Neural cell (in vitro differentiated cells): ENCODE results near the gene RPS6KA2. TPM values are rescaled to one million over a fixed set of nuclear protein-coding genes. Genes with fewer than 3 reads are reported as not detected.

Experiments
- H2AFZ ChIP-seq: fragments of 200-600, 300-800 bp; sonication (generic), shearing (Covaris generic); 2 replicates; pipeline ENCODE4 v1.6.0; 2014; ENCODE audit warnings: low read depth, mild to moderate bottlenecking, antibody characterized with exemption, low read length, moderate library complexity
- H3F3A ChIP-seq: fragments of 200-600 bp; shearing (Covaris generic); 2 replicates; pipeline ENCODE4 v1.6.1; 2016; ENCODE audit warnings: mild to moderate bottlenecking, moderate library complexity, mixed read lengths, antibody characterized with exemption, low read length; ENCODE audit not compliant: insufficient read depth, poor library complexity, severe bottlenecking
- H3K27ac ChIP-seq: fragments of 200-600, 300-800 bp; sonication (generic), shearing (Covaris generic); 2 replicates; pipeline ENCODE4 v1.5.1; 2014; ENCODE audit warnings: mild to moderate bottlenecking, low read length, moderate library complexity
- H3K27me3 ChIP-seq: fragments of 300-800, 200-600 bp; sonication (generic), shearing (Covaris generic); 2 replicates; pipeline ENCODE4 v1.6.0; 2014; ENCODE audit warnings: mild to moderate bottlenecking, low read depth, low read length, moderate library complexity; ENCODE audit not compliant: insufficient read depth
- H3K36me3 ChIP-seq: fragments of 300-800, 200-600 bp; sonication (generic), shearing (Covaris generic); 2 replicates; pipeline ENCODE4 v1.5.1; 2014; ENCODE audit warnings: mild to moderate bottlenecking, antibody characterized with exemption, low read length, moderate library complexity; ENCODE audit not compliant: insufficient read depth
- H3K4me2 ChIP-seq: fragments of 300-800, 200-600 bp; sonication (generic), shearing (Covaris generic); 2 replicates; pipeline ENCODE4 v1.6.0; 2014; ENCODE audit warnings: mild to moderate bottlenecking, low read length
- H3K4me3 ChIP-seq: fragments of 300-800, 200-600 bp; sonication (generic), shearing (Covaris generic); 2 replicates; pipeline ENCODE4 v1.5.1; 2014; ENCODE audit warnings: mild to moderate bottlenecking, low read length, moderate library complexity
- H3K79me2 ChIP-seq: fragments of 200-600 bp; shearing (Covaris generic); replicated peaks from 2 replicates; pipeline ENCODE4 v1.6.0; 2014; ENCODE audit warnings: mild to moderate bottlenecking, low read length, moderate library complexity; ENCODE audit not compliant: insufficient read depth
- H3K9ac ChIP-seq: fragments of 300-800, 200-600 bp; sonication (generic), shearing (Covaris generic); 2 replicates; pipeline ENCODE4 v1.6.1; 2016; ENCODE audit warnings: mild to moderate bottlenecking, low read length, mixed read lengths
- H3K9me2 ChIP-seq: fragments of 200-600 bp; shearing (Covaris generic); 2 replicates; pipeline ENCODE4 v1.6.1; 2016; ENCODE audit warnings: mild to moderate bottlenecking, low read length, mixed read lengths; ENCODE audit not compliant: insufficient read depth
- H3K9me3 ChIP-seq: fragments of 200-600, 300-800 bp; sonication (generic), shearing (Covaris generic); 2 replicates; pipeline ENCODE4 v1.6.1; 2016; ENCODE audit warnings: mild to moderate bottlenecking, mixed run types, low read length, moderate library complexity, mixed read lengths
- H4K20me1 ChIP-seq: fragments of 200-600 bp; shearing (Covaris generic); 2 replicates; pipeline ENCODE4 v1.6.1; 2016; ENCODE audit warnings: mild to moderate bottlenecking, mixed run types; ENCODE audit not compliant: insufficient read depth
- CTCF ChIP-seq: fragments of 450-650 bp; IDR thresholded peaks from 2 replicates; pipeline ENCODE4 v1.5.1; 2014; ENCODE audit warnings: antibody characterized with exemption, mild to moderate bottlenecking, moderate library complexity; ENCODE audit not compliant: poor library complexity, severe bottlenecking
- EP300 ChIP-seq: fragments of 450-650 bp; conservative IDR thresholded peaks from 2 replicates; pipeline ENCODE4 v1.6.1; 2014; ENCODE audit warnings: antibody characterized with exemption, mild to moderate bottlenecking, moderate library complexity; ENCODE audit not compliant: poor library complexity, severe bottlenecking
- EZH2 ChIP-seq: fragments of 200-600, 300-800 bp; shearing (Covaris generic), sonication (generic); IDR thresholded peaks from 2 replicates; pipeline ENCODE4 v1.6.1; 2014; ENCODE audit warnings: antibody characterized with exemption, low read length, borderline replicate concordance, mild to moderate bottlenecking; ENCODE audit not compliant: insufficient read depth, poor library complexity, severe bottlenecking
- MXI1 ChIP-seq: fragments of 450-650 bp; conservative IDR thresholded peaks from 2 replicates; pipeline ENCODE4 v1.6.1; 2014; ENCODE audit warnings: antibody characterized with exemption, mild to moderate bottlenecking; ENCODE audit not compliant: poor library complexity, severe bottlenecking
- POLR2AphosphoS5 ChIP-seq: IDR thresholded peaks from 2 replicates; pipeline ENCODE4 v1.6.1; 2012
- RAD21 ChIP-seq: fragments of 450-650 bp; conservative IDR thresholded peaks from 2 replicates; pipeline ENCODE4 v1.6.1; 2014; ENCODE audit warnings: antibody characterized with exemption, mild to moderate bottlenecking, moderate library complexity
- REST ChIP-seq: IDR thresholded peaks from 2 replicates; pipeline ENCODE4 v1.6.1; 2012; ENCODE audit warnings: borderline replicate concordance
- SMC3 ChIP-seq: fragments of 450-650 bp; conservative IDR thresholded peaks from 2 replicates; pipeline ENCODE4 v1.6.1; 2014; ENCODE audit warnings: antibody characterized with exemption, mild to moderate bottlenecking, moderate library complexity; ENCODE audit not compliant: poor library complexity
- TAF1 ChIP-seq: IDR thresholded peaks from 2 replicates; pipeline ENCODE4 v1.6.1; 2012; ENCODE audit warnings: low read depth
- polyA plus RNA-seq: library from polyadenylated mRNA; depleted of rRNA; stranded (reverse); fragments of >200 nt; gene quantifications from 2 replicates; pipeline ENCODE4 v1.2.3, GENCODE V29; 2014

RPS6KA2 gene
- polyA plus RNA-seq, 1 donor from 2014 or later: 34.3 TPM

GRCh38 chr6:166433096-166433495 lies 194.0 kb downstream of the RPS6KA2 start:
- Histone ChIP-seq H4K20me1 (no peaks in the 10 kb centered on the region), H3K9me3 (no peaks in the 10 kb centered on the region), H3K9ac (no peak overlapping the region), H3K9me2 (no peaks in the 10 kb centered on the region), H3K4me3 (no peak overlapping the region), H3K79me2 (no peaks in the 10 kb centered on the region), H3K4me2 (no peak overlapping the region), H3F3A (no peaks in the 10 kb centered on the region), H3K27me3 (no peaks in the 10 kb centered on the region), H2AFZ (no peak overlapping the region), H3K27ac (no peak overlapping the region), H3K36me3 (peaks cover 4% of the 10 kb centered on the region)
- no peak for TF ChIP-seq EZH2

- Histone ChIP-seq H3K27ac (no peak overlapping the region), H3K27me3 (no peaks in the 10 kb centered on the region), H3K4me3 (no peak overlapping the region), H3K9me2 (no peaks in the 10 kb centered on the region), H3K9me3 (no peaks in the 10 kb centered on the region), H4K20me1 (no peaks in the 10 kb centered on the region), H3K4me2 (no peak overlapping the region), H3K9ac (no peak overlapping the region), H3F3A (no peaks in the 10 kb centered on the region), H3K79me2 (no peaks in the 10 kb centered on the region), H3K36me3 (peaks cover 4% of the 10 kb centered on the region), H2AFZ (no peak overlapping the region)
- TF ChIP-seq SMC3: no peak
- TF ChIP-seq REST: no peak
- TF ChIP-seq MXI1: no peak
- no peak for TF ChIP-seq RAD21
- no peak for TF ChIP-seq CTCF
- no peak for TF ChIP-seq TAF1
- no peak for TF ChIP-seq EP300
- no peak for TF ChIP-seq POLR2AphosphoS5
- no peak for TF ChIP-seq EZH2
Observed at GRCh38 chr6:166430269-166430668, 196.8 kb downstream of the RPS6KA2 start.

GRCh38 chr6:166424431-166424830 lies 202.6 kb downstream of the RPS6KA2 start:
- no peak overlapping the region for H3K9ac ChIP-seq

More at GRCh38 chr6:166424431-166424830, 202.6 kb downstream of the RPS6KA2 start:
- Histone ChIP-seq H3K27me3 (no peaks in the 10 kb centered on the region), H3K79me2 (no peaks in the 10 kb centered on the region), H3K36me3 (peaks cover 15% of the 10 kb centered on the region), H3K4me2 (no peak overlapping the region), H3K4me3 (no peak overlapping the region), H3K9me2 (no peaks in the 10 kb centered on the region), H4K20me1 (no peaks in the 10 kb centered on the region), H3K27ac (no peak overlapping the region), H2AFZ (no peak overlapping the region), H3F3A (no peaks in the 10 kb centered on the region), H3K9me3 (no peaks in the 10 kb centered on the region)
- TF ChIP-seq EZH2: no peak
- TF ChIP-seq SMC3: no peak
- TF ChIP-seq RAD21: no peak
- no peak for TF ChIP-seq POLR2AphosphoS5
- TF ChIP-seq CTCF: no peak
- TF ChIP-seq TAF1: no peak
- TF ChIP-seq MXI1: no peak
- no peak for TF ChIP-seq EP300
- TF ChIP-seq REST: no peak
